K562 (cell line): Measurements from ENCODE around the gene KLHL18. TPM values are rescaled to one million over a fixed set of nuclear protein-coding genes. Genes with fewer than 3 reads are reported as not detected.

Experiments
- BCL6 ChIP-seq: fragments of 250-450 bp; sonication (Bioruptor Pico); IDR thresholded peaks from 2 replicates; pipeline ENCODE4 v1.4.0; 2020
- BCLAF1 ChIP-seq, 2 experiments: fragments of 450-650 bp in 1 of 2; IDR thresholded peaks; 2 replicates each; pipeline ENCODE4 v1.6.1; 2011 to 2017; ENCODE audit warnings: low read depth in 2 of 2, antibody characterized with exemption in 1 of 2, borderline replicate concordance in 1 of 2, low read length in 1 of 2, mild to moderate bottlenecking in 1 of 2, mixed read lengths in 1 of 2; ENCODE audit not compliant: control insufficient read depth in 1 of 2
- DEAF1 ChIP-seq: fragments of 450-650 bp; formaldehyde crosslinking; IDR thresholded peaks from 2 replicates; pipeline ENCODE4 v1.4.0; 2020; ENCODE audit warnings: mild to moderate bottlenecking, moderate library complexity
- GTF2A2 ChIP-seq: IDR thresholded peaks from 2 replicates; pipeline ENCODE4 v1.6.1; 2016; ENCODE audit warnings: mild to moderate bottlenecking, missing genetic modification characterization, missing compliant biosample characterization
- KAT8 ChIP-seq: fragments of 450-650 bp; IDR thresholded peaks from 2 replicates; pipeline ENCODE4 v1.6.1; 2016; ENCODE audit warnings: low read depth, mild to moderate bottlenecking
- NCOA6 ChIP-seq: fragments of 450-650 bp; IDR thresholded peaks from 2 replicates; pipeline ENCODE4 v1.6.1; 2017; ENCODE audit warnings: mild to moderate bottlenecking
- SP2 ChIP-seq: IDR thresholded peaks from 2 replicates; pipeline ENCODE4 v1.6.1; 2011; ENCODE audit warnings: mild to moderate bottlenecking, low read depth, low read length, moderate library complexity; ENCODE audit not compliant: poor library complexity, severe bottlenecking; ENCODE audit errors: extremely low read depth
- TCF7L2 ChIP-seq: fragments of 150-350 bp; IDR thresholded peaks from 2 replicates; pipeline ENCODE4 v1.6.1; 2016; ENCODE audit warnings: low read depth, mild to moderate bottlenecking, low read length, moderate library complexity
- TEAD1 ChIP-seq, 2 experiments: fragments of 450-650 bp in 1 of 2; sonication (generic) in 1 of 2; formaldehyde crosslinking; IDR thresholded peaks; 2 replicates each; pipeline versions ENCODE4 v1.4.0 to v1.8.0; 2020 to 2022; ENCODE audit warnings: mild to moderate bottlenecking in 2 of 2, missing genetic modification reagents in 1 of 2
- TSC22D4 ChIP-seq: fragments of 450-650 bp; IDR thresholded peaks from 2 replicates; pipeline ENCODE4 v1.6.1; 2016; ENCODE audit warnings: missing genetic modification characterization, missing biosample characterization, control low read depth
- XRCC5 ChIP-seq: fragments of 200-400 bp; formaldehyde crosslinking; IDR thresholded peaks from 2 replicates; pipeline ENCODE4 v1.6.1; 2017; ENCODE audit warnings: low read depth, mild to moderate bottlenecking, low read length
- ZBED1 ChIP-seq: IDR thresholded peaks from 2 replicates; pipeline ENCODE4 v1.6.1; 2014
- ZKSCAN1 ChIP-seq: fragments of 150-350 bp; IDR thresholded peaks from 2 replicates; pipeline ENCODE4 v1.6.1; 2016; ENCODE audit warnings: low read depth, low read length
- ZNF134 ChIP-seq: fragments of 250-450 bp; sonication (Bioruptor Pico); conservative IDR thresholded peaks from 2 replicates; pipeline ENCODE4 v1.4.0; 2020
- ZNF511 ChIP-seq: sonication (generic); formaldehyde crosslinking; IDR thresholded peaks from 2 replicates; pipeline ENCODE4 v1.8.0; 2022; ENCODE audit warnings: mild to moderate bottlenecking, missing genetic modification reagents
- ZNF584 ChIP-seq: fragments of 200-800 bp; sonication (Bioruptor generic); IDR thresholded peaks from 2 replicates; pipeline ENCODE4 v1.6.1; 2016; ENCODE audit warnings: low read depth, mild to moderate bottlenecking, missing genetic modification characterization, missing compliant biosample characterization
- ZNF696 ChIP-seq: fragments of 250-450 bp; sonication (Bioruptor Pico); conservative IDR thresholded peaks from 2 replicates; pipeline ENCODE4 v1.4.0; 2020; ENCODE audit warnings: mild to moderate bottlenecking, moderate library complexity
- ZNF76 ChIP-seq: fragments of 250-450 bp; sonication (Bioruptor Pico); IDR thresholded peaks from 2 replicates; pipeline ENCODE4 v1.4.0; 2020; ENCODE audit warnings: mild to moderate bottlenecking, moderate library complexity, borderline replicate concordance
- polyA plus RNA-seq, 8 experiments: library from polyadenylated mRNA; depleted of rRNA in 4 of 8; stranded (reverse) in 5 of 8; unstranded in 3 of 8; fragments of >200 nt; fragmentation: Nextera tagmentation in 2 of 8; fragmentation: Illumina TruSeq in 1 of 8; extraction: Ambion mirVana in 2 of 8; extraction: Trizol in 1 of 8; gene quantifications; 2 replicates each; pipeline versions ENCODE4 v1.2.1 to v1.2.3, GENCODE V29; 2011 to 2014; ENCODE audit warnings: inconsistent platforms in 1 of 8, missing spikeins in 1 of 8
- total RNA-seq, 7 experiments: library from RNA; depleted of rRNA in 6 of 7; stranded (reverse); fragments of >200 nt in 6 of 7; fragmentation: Illumina TruSeq in 2 of 7; extraction: Trizol in 2 of 7; gene quantifications; 2 replicates each; pipeline versions ENCODE4 v1.2.1 to v1.2.3, GENCODE V29; 2011 to 2021; ENCODE audit warnings: low replicate concordance in 1 of 7

Gene KLHL18
- total and polyA plus RNA-seq, 9 of the 15 experiments (the other 6 are each of a cell fraction or from before 2014, with no cell fraction given) = 26.7 to 97.5 (median 48.7) TPM

- TF ChIP-seq BCLAF1 (IDR thresholded peaks at IDR 0.05; ENCODE audit: borderline replicate concordance in 1 of 2, control insufficient read depth in 1 of 2, low read depth in 2 of 2, low read length in 1 of 2) = peak; percentile 45 to 79; a peak in 2 of 4 replicates
- no peak for TF ChIP-seq TSC22D4 (tag)
- no peak for TF ChIP-seq DEAF1
- no peak; the same call in 1 of the 2 replicates for TF ChIP-seq ZBED1
- TF ChIP-seq KAT8 = peak; percentile 72; the same call in 1 of the 2 replicates
- no peak for TF ChIP-seq ZNF696 (CRISPR knock-in tag)
- 0 out of 2 replicates have a peak, but pooled peaks have one; percentile 18 for TF ChIP-seq TCF7L2
- TF ChIP-seq ZNF511 (CRISPR knock-in tag) = peak; percentile 43; the same call in 1 of the 2 replicates
- peak; percentile 65 for TF ChIP-seq ZKSCAN1
- no peak for TF ChIP-seq BCL6
- no peak for TF ChIP-seq ZNF76 (CRISPR knock-in tag)
- no peak for TF ChIP-seq GTF2A2 (tag)
- peak; percentile 91; the same call in 1 of the 2 replicates for TF ChIP-seq XRCC5
- peak; percentile 85; the same call in 1 of the 2 replicates for TF ChIP-seq NCOA6
- TF ChIP-seq ZNF584 (CRISPR knock-in tag) = no peak
- peak in 1 of 2 experiments; percentile 93; a peak in 2 of 4 replicates for TF ChIP-seq TEAD1 (CRISPR knock-in tag; IDR thresholded peaks at IDR 0.05)
- TF ChIP-seq SP2 = no peak
- no peak for TF ChIP-seq ZNF134 (CRISPR knock-in tag)
Measured at GRCh38 chr3:47282424-47283192, at the start of gene KLHL18, which contains the start of gene KIF9 (continued).
